Measurements from ENCODE around the gene FOXD1. TPM values are rescaled to one million over a fixed set of nuclear protein-coding genes. Genes with fewer than 3 reads are reported as not detected.
"Not testable (repeated sequence)": the region's sequence is repeated elsewhere in the genome, so short reads cannot be mapped to it uniquely, and the experiment has no call there.

FOXD1 gene
- total and polyA plus RNA-seq, 2 of the 4 experiments (the other 2 are of a cell fraction), result 3.2 to 23.1 TPM

- H4K91ac ChIP-seq (ENCODE audit: insufficient read depth, low read depth, low read length); intact Hi-C loops (cut with micrococcal nuclease); CTCF ChIA-PET; H3K4me2 ChIP-seq (ENCODE audit: low read depth, low read length); H3K9me1 ChIP-seq (ENCODE audit: insufficient read depth, low read length); DNase-seq; BruUV-seq (replicated peaks); H3K4ac ChIP-seq (ENCODE audit: low read depth, low read length); H4K8ac ChIP-seq (ENCODE audit: low read depth in 2 of 2, low read length in 2 of 2); H3K18ac ChIP-seq (ENCODE audit: low read depth, low read length); H3K4me1 ChIP-seq (ENCODE audit: control insufficient read depth, insufficient read depth, low read length); dilution Hi-C loops (cut with HindIII; ENCODE audit: low sequenced_read_pairs, unreplicated experiment); H3K9me3 ChIP-seq (ENCODE audit: control insufficient read depth, insufficient read depth, low read length); H2BK15ac ChIP-seq (ENCODE audit: low read depth, low read length); H2BK120ac ChIP-seq (ENCODE audit: low read depth, low read length); H3K79me1 ChIP-seq (ENCODE audit: low read depth in 1 of 2, low read length in 2 of 2); H2AFZ ChIP-seq (replicated peaks; ENCODE audit: low read length, poor library complexity); H2BK20ac ChIP-seq (ENCODE audit: low read depth, low read length); POLR2A ChIA-PET (ENCODE audit: unreplicated experiment); H3K4me3 ChIP-seq (ENCODE audit: insufficient read depth, low read depth, low read length); H2AK5ac ChIP-seq (ENCODE audit: low read depth, low read length); H3K56ac ChIP-seq (ENCODE audit: extremely low read depth, insufficient read depth, low read length); H3K36me3 ChIP-seq (ENCODE audit: control insufficient read depth, insufficient read depth, low read length); ATAC-seq (ENCODE audit: low read depth); H4K20me1 ChIP-seq (ENCODE audit: insufficient read depth, low read length); H4K5ac ChIP-seq (ENCODE audit: low read depth, low read length); H2AK9ac ChIP-seq (replicated peaks; ENCODE audit: low read depth, low read length, poor library complexity); H3K14ac ChIP-seq (replicated peaks; ENCODE audit: low read depth, low read length); H3K27ac ChIP-seq (ENCODE audit: insufficient read depth, low read length); H3K23ac ChIP-seq (ENCODE audit: low read depth, low read length); H3K9ac ChIP-seq (ENCODE audit: low read depth, low read length); H2BK5ac ChIP-seq (ENCODE audit: low read depth, low read length, poor library complexity, severe bottlenecking); in situ Hi-C loops (cut with MboI; ENCODE audit: low sequenced_read_pairs): not testable (repeated sequence)
- H3K27me3 ChIP-seq (ENCODE audit: control insufficient read depth, insufficient read depth, low read length), result peaks cover 11% of the 10 kb centered on the region
- no CpG with 5 or more reads among the region's 3 CpGs for WGBS, 2 experiments (ENCODE audit: extremely low coverage in 2 of 2, insufficient read length in 1 of 2)
Measured at GRCh38 chr5:73468638-73469037, 20.1 kb upstream of the FOXD1 start.

Data from IMR-90 (cell line).